Measurements from ENCODE around the gene DGKB. TPM values are rescaled to one million over a fixed set of nuclear protein-coding genes. Genes with fewer than 3 reads are reported as not detected.

DGKB gene
- total RNA-seq, 4 donors from 2014 or later, result 0.78 to 2.5 (median 1.5) TPM

DNA sequence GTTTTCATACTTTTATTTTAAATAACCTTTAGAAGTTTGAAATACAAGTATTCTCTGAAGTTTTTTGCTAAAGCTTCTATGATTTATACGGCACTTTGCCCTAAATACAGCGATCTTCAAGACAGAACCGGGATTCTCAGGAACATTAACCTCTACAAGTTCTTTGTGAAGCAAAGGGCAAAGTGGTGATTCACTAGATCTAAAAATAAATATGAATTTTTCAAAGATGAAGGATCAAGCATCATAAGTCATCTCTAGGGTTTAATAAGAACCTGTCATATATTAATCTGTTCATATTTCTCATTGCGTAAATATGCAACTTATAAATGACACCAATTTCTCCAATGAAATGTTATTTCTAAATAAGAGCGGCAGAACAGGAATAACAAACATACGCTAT is 30.7 kb downstream of the DGKB start:
- Histone ChIP-seq H3K27ac (no peak overlapping the region), H3K27me3 (no peaks in the 10 kb centered on the region), H3K4me3 (no peak overlapping the region), H3K9me3 (no peaks in the 10 kb centered on the region), H3K36me3 (no peaks in the 10 kb centered on the region), H3K4me1 (no peaks in the 10 kb centered on the region)
- 70 to 87% methylated on average over 6 of the region's 6 CpGs for WGBS, 2 donors
- DNase-seq (ENCODE audit: low spot score in 2 of 2), result no peak
- TF ChIP-seq POLR2A (IDR thresholded peaks at IDR 0.05), result no peak
- TF ChIP-seq, protein P1, sequence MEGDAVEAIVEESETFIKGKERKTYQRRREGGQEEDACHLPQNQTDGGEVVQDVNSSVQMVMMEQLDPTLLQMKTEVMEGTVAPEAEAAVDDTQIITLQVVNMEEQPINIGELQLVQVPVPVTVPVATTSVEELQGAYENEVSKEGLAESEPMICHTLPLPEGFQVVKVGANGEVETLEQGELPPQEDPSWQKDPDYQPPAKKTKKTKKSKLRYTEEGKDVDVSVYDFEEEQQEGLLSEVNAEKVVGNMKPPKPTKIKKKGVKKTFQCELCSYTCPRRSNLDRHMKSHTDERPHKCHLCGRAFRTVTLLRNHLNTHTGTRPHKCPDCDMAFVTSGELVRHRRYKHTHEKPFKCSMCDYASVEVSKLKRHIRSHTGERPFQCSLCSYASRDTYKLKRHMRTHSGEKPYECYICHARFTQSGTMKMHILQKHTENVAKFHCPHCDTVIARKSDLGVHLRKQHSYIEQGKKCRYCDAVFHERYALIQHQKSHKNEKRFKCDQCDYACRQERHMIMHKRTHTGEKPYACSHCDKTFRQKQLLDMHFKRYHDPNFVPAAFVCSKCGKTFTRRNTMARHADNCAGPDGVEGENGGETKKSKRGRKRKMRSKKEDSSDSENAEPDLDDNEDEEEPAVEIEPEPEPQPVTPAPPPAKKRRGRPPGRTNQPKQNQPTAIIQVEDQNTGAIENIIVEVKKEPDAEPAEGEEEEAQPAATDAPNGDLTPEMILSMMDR (IDR thresholded peaks at IDR 0.05), result no peak

DNA sequence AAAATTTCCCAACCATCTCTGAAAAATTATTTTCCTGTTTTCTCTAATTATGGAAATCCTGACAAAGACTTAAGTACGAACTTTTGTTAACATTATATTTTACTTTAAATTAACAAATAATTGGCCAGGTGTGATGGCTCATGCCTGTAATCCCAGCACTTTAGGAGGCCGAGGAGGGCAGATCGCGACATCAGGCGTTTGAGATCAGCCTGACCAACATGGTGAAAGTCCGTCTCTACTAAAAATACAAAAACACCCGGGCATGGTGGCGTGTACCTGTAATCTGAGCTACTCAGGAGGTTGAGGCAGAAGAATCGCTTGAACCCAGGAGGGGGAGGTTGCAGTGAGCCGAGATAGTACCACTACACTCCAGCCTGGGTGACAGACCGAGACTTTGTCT is 32.2 kb downstream of the DGKB start:
- Histone ChIP-seq H3K4me1 (no peaks in the 10 kb centered on the region), H3K27ac (no peak overlapping the region), H3K27me3 (no peaks in the 10 kb centered on the region), H3K4me3 (no peak overlapping the region), H3K36me3 (no peaks in the 10 kb centered on the region), H3K9me3 (peaks cover 0 to 6% (median 0%) of the 10 kb centered on the region in 4 donors)
- TF ChIP-seq POLR2A (IDR thresholded peaks at IDR 0.05) (no peak), EP300 (IDR thresholded peaks at IDR 0.05) (no peak)
- TF ChIP-seq, protein P1 (IDR thresholded peaks at IDR 0.05), result no peak
- DNase-seq (ENCODE audit: low spot score in 2 of 2), result no peak
- 85 to 93% methylated on average over 11 of the region's 11 CpGs for WGBS, 2 donors

DNA sequence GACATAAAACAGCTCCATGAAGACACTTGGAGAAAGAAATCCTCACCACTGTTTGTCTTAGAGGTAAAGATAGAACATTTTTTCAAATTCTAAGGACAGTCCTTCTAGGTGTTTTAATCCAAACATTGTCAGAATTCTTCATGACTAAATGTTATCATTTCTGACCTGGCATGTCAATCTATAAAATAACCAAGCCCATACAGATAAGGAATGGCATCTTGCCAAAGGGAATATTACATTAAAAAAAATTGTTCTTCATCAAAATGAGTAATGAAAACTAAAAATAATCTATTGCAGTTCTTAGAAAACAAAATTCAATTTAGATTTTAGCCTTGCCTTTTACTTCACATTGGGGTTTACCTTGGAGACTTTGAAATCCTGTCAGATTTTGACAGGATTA is 33.6 kb downstream of the DGKB start:
- Histone ChIP-seq H3K27ac (no peak overlapping the region), H3K4me3 (no peak overlapping the region), H3K4me1 (no peaks in the 10 kb centered on the region), H3K36me3 (no peaks in the 10 kb centered on the region), H3K9me3 (peaks cover 0 to 6% (median 0%) of the 10 kb centered on the region in 4 donors), H3K27me3 (no peaks in the 10 kb centered on the region)
- no peak for DNase-seq (ENCODE audit: low spot score in 2 of 2)
- TF ChIP-seq POLR2A (IDR thresholded peaks at IDR 0.05) (no peak), EP300 (IDR thresholded peaks at IDR 0.05) (no peak)
- TF ChIP-seq, protein P1 (IDR thresholded peaks at IDR 0.05), result no peak

DNA sequence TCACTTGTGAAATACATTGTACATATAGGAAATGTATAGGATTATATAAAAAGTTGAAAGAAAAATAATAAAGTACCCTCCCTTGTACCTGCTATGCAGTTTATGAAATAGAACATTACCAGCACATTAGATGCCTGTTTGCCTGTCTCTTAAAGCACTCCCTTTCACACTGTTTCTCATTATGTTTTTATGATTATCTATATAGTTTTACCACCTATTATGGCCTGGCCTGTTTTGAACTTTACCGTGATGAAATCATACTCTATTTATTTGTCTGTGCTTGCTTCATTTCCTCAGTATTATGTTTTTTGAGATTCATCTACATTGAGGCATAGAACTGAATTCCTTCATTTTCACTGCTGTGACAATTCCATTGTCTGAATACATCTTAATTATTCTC is 41.1 kb downstream of the DGKB start:
- H3K4me1 ChIP-seq, result no peaks in the 10 kb centered on the region
- H3K27ac ChIP-seq, result no peak overlapping the region
- peaks cover 0 to 3% (median 0%) of the 10 kb centered on the region in 4 donors for H3K9me3 ChIP-seq
- TF ChIP-seq POLR2A (IDR thresholded peaks at IDR 0.05), result no peak
- no peak for TF ChIP-seq EP300 (IDR thresholded peaks at IDR 0.05)
- TF ChIP-seq, protein P1 (IDR thresholded peaks at IDR 0.05), result no peak
- no peak for DNase-seq (ENCODE audit: low spot score in 2 of 2)
- no peaks in the 10 kb centered on the region for H3K27me3 ChIP-seq
- no peak overlapping the region for H3K4me3 ChIP-seq
- no peaks in the 10 kb centered on the region for H3K36me3 ChIP-seq
- WGBS, 2 donors, result 70 to 75% methylated on average over 1 of the region's 1 CpG

DNA sequence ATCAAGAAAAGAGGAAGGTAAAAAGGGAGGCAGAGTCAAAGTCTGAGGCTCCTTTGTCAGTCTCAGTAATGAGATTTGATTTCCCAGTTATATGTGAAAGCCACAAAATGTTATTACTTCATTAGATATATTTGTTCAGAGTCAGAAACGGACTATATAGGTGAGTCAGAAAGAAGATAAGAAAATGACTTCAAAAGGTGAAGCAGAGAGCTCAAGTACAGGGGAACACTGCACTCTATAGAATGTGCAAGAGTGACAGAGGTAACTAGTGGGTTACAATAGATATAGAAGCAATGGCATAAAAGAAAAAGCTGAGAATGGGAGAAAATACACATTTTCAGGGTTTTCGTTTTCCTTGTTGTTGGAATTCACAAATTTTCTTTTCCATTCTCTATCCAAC is 43.3 kb downstream of the DGKB start:
- Histone ChIP-seq H3K9me3 (no peaks in the 10 kb centered on the region), H3K36me3 (no peaks in the 10 kb centered on the region), H3K27me3 (no peaks in the 10 kb centered on the region), H3K27ac (no peak overlapping the region), H3K4me1 (no peaks in the 10 kb centered on the region), H3K4me3 (no peak overlapping the region)
- TF ChIP-seq EP300 (IDR thresholded peaks at IDR 0.05), result no peak
- TF ChIP-seq, protein P1 (IDR thresholded peaks at IDR 0.05), result no peak
- no peak for TF ChIP-seq POLR2A (IDR thresholded peaks at IDR 0.05)
- 80 to 86% methylated on average over 2 of the region's 2 CpGs for WGBS, 2 donors
- no peak for DNase-seq (ENCODE audit: low spot score in 2 of 2)
